WTC11 (cell line): ENCODE data around the gene PLPPR1.

ENCODE experiments used
- CTCF ChIP-seq: fragments of 200-600 bp; IDR thresholded peaks from 2 replicates; pipeline ENCODE4 v1.8.0; 2022; ENCODE audit warnings: antibody characterized with exemption
- ELF4 ChIP-seq: sonication (generic); formaldehyde crosslinking; IDR thresholded peaks from 2 replicates; pipeline ENCODE4 v1.8.1; 2022; ENCODE audit warnings: low read depth, mild to moderate bottlenecking, moderate library complexity, missing genetic modification reagents
- ESRRA ChIP-seq: sonication (generic); formaldehyde crosslinking; IDR thresholded peaks from 2 replicates; pipeline ENCODE4 v1.8.1; 2022; ENCODE audit warnings: mild to moderate bottlenecking, missing genetic modification reagents, borderline replicate concordance
- JUN ChIP-seq: sonication (generic); formaldehyde crosslinking; IDR thresholded peaks from 2 replicates; pipeline ENCODE4 v1.8.0; 2023; ENCODE audit warnings: mild to moderate bottlenecking, missing genetic modification reagents
- NFATC4 ChIP-seq: fragments of 250-450 bp; sonication (Bioruptor Pico); IDR thresholded peaks from 2 replicates; pipeline ENCODE4 v1.9.0; 2021; ENCODE audit warnings: mild to moderate bottlenecking
- TEAD4 ChIP-seq: sonication (generic); formaldehyde crosslinking; IDR thresholded peaks from 2 replicates; pipeline ENCODE4 v1.8.0; 2022; ENCODE audit warnings: mild to moderate bottlenecking, missing genetic modification reagents

- TF ChIP-seq CTCF, result no peak
- no peak for TF ChIP-seq NFATC4 (CRISPR knock-in tag)
- TF ChIP-seq ELF4 (CRISPR knock-in tag), result no peak
- TF ChIP-seq TEAD4 (CRISPR knock-in tag), result no peak
- TF ChIP-seq JUN, result no peak
- TF ChIP-seq ESRRA (CRISPR knock-in tag), result no peak
Observed at GRCh38 chr9:101366038-101366756, 337.7 kb downstream of the PLPPR1 start.
